Measurements from ENCODE around the gene ST6GALNAC3. TPM values are rescaled to one million over a fixed set of nuclear protein-coding genes. Genes with fewer than 3 reads are reported as not detected.

ST6GALNAC3 gene
- total RNA-seq, 2 donors from 2014 or later = 0.87 TPM; not detected in 1

DNA sequence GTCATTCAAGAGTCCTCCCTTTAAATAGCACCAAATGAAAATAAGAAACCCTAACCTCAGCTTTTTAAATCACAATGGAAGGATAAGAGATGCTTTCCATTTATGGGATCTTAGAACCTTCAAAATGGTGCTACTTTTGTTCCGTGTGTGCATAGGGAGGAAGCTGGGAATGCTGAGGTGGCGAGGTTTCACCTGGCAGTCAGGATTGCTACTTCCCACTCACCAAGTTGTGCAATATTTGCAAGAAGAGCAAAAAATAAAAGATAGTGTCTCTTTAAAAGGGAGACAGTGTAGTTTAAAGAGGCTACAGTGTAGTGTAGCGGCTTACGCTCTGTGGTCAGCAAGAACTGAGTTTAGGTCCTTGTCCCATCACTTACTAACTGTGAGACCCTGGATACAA is 400.4 kb downstream of the ST6GALNAC3 start:
- H3K9me3 ChIP-seq (ENCODE audit: control insufficient read depth, low read length, poor library complexity, severe bottlenecking) = no peaks in the 10 kb centered on the region
- H3K27ac Mint-ChIP-seq = no peak overlapping the region
- no peaks in the 10 kb centered on the region for H3K4me1 Mint-ChIP-seq
- no peak for DNase-seq
- no peak for ATAC-seq
- H3K27me3 Mint-ChIP-seq = no peaks in the 10 kb centered on the region
- no peaks in the 10 kb centered on the region for H3K36me3 Mint-ChIP-seq (ENCODE audit: low read depth)
- no peak overlapping the region for H3K4me3 Mint-ChIP-seq

DNA sequence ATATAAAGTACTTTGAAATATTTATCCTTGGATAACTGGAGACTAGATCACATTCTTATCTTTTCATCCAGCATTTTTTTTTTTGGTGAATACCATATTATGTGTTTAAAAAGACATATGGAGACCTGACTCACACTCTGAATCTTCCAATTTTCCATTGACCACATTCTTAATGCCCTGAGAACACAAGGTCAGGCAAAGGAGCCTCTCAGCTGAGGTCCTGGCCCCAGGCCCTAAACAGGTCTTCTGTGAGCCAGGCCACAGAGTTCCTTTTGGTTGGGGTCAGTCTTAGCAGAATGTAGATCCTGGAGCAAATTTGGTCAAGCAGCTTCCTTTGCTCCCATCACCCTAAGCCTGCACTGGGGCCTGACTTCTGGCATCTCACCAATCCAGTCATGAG is 402.6 kb downstream of the ST6GALNAC3 start:
- H3K9me3 ChIP-seq (ENCODE audit: control insufficient read depth, low read length, poor library complexity, severe bottlenecking) = no peaks in the 10 kb centered on the region
- Mint-ChIP-seq H3K27ac (no peak overlapping the region), H3K27me3 (no peaks in the 10 kb centered on the region), H3K4me1 (no peaks in the 10 kb centered on the region), H3K36me3 (ENCODE audit: low read depth) (no peaks in the 10 kb centered on the region), H3K4me3 (no peak overlapping the region)
- DNase-seq (no peak), ATAC-seq (no peak)

DNA sequence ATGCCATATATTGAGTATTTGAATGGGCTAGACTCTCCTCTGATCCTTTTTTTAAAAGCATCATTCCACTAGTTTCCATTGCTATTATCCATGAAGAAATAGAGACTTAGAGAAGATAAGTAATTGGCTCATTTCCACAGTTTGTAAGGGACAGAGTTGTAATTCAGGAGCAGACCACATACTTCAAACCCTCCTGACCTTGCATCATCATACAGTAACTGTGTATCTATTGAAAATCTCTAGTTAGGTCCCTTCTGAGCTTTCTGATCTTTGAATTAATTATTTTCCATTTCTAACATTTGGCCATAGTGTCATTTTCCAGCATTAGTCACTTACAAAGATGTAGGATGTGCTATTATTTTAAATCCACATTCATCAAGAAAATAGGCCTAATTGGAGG is 406.3 kb downstream of the ST6GALNAC3 start:
- H3K36me3 Mint-ChIP-seq (ENCODE audit: low read depth) = no peaks in the 10 kb centered on the region
- no peaks in the 10 kb centered on the region for H3K27me3 Mint-ChIP-seq
- no peak overlapping the region for H3K4me3 Mint-ChIP-seq
- ATAC-seq = no peak
- H3K9me3 ChIP-seq (ENCODE audit: control insufficient read depth, low read length, poor library complexity, severe bottlenecking) = no peaks in the 10 kb centered on the region
- no peak overlapping the region for H3K27ac Mint-ChIP-seq
- no peaks in the 10 kb centered on the region for H3K4me1 Mint-ChIP-seq
- no peak for DNase-seq

DNA sequence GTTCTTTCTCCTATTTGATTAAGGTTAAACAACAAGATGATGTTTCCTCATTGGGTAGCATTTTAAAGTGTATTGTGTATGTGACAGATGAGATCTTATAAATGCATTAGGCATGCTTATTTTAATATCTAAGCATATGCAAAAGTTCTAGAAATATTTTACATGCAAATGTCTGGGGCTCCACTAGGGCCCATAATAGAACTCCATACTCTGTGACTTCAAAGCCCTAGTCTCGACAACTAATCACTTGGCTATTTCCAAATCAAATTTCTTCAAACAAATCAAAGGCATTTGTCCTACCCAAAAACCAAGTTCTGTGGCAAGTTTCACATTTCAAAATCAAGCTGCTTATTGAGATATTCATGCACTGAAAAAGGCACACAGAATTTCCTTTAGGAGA is 407.1 kb downstream of the ST6GALNAC3 start:
- no peak for DNase-seq
- H3K27ac Mint-ChIP-seq = no peak overlapping the region
- no peak for ATAC-seq
- H3K4me3 Mint-ChIP-seq = no peak overlapping the region
- H3K4me1 Mint-ChIP-seq = no peaks in the 10 kb centered on the region
- no peaks in the 10 kb centered on the region for H3K9me3 ChIP-seq (ENCODE audit: control insufficient read depth, low read length, poor library complexity, severe bottlenecking)
- H3K27me3 Mint-ChIP-seq = no peaks in the 10 kb centered on the region
- no peaks in the 10 kb centered on the region for H3K36me3 Mint-ChIP-seq (ENCODE audit: low read depth)

DNA sequence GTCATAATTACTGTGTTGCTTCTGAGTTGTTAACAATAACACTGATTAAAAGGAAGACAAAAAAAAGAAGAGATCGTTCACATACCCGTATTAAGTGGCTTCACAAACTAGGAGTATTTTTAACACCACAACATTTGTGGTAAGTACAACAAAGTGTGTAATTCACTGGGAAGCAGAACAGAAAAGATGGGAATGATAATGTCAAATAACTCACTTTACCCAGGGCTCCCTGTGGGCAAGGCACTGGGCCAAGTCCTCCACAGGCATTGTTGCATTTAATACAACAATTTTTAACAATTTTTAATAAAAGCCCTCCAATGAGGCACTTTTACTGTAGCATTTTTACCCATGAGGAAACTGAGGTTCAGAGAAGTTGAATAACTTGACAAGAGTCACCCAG is 407.7 kb downstream of the ST6GALNAC3 start:
- DNase-seq = no peak
- Mint-ChIP-seq H3K27me3 (no peaks in the 10 kb centered on the region), H3K4me1 (no peaks in the 10 kb centered on the region), H3K36me3 (ENCODE audit: low read depth) (no peaks in the 10 kb centered on the region), H3K27ac (no peak overlapping the region), H3K4me3 (no peak overlapping the region)
- no peaks in the 10 kb centered on the region for H3K9me3 ChIP-seq (ENCODE audit: control insufficient read depth, low read length, poor library complexity, severe bottlenecking)
- ATAC-seq = no peak

DNA sequence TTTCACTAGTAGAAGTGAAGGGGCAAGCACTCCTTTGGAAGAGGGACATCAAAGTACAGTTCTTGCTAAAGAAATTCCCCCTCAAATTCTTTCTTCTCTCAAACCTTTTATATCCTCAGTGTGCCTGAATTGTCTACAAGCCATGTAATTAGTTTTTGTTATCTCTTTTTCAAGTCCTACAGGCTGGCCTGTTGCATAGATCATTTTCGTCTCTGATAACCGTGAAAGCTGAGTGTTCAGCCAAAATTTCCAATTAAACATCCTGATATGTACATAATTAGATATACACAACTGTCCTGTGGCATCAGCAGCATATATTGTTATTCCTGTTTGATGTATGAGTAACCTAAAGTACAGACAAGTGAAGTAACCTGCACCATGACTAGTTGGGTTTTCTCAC is 417.2 kb downstream of the ST6GALNAC3 start:
- no peaks in the 10 kb centered on the region for H3K27me3 Mint-ChIP-seq
- H3K4me3 Mint-ChIP-seq = no peak overlapping the region
- H3K27ac Mint-ChIP-seq = no peak overlapping the region
- no peaks in the 10 kb centered on the region for H3K36me3 Mint-ChIP-seq (ENCODE audit: low read depth)
- no peak for ATAC-seq
- no peak for DNase-seq
- H3K9me3 ChIP-seq (ENCODE audit: control insufficient read depth, low read length, poor library complexity, severe bottlenecking) = no peaks in the 10 kb centered on the region
- H3K4me1 Mint-ChIP-seq = peaks cover 2% of the 10 kb centered on the region

DNA sequence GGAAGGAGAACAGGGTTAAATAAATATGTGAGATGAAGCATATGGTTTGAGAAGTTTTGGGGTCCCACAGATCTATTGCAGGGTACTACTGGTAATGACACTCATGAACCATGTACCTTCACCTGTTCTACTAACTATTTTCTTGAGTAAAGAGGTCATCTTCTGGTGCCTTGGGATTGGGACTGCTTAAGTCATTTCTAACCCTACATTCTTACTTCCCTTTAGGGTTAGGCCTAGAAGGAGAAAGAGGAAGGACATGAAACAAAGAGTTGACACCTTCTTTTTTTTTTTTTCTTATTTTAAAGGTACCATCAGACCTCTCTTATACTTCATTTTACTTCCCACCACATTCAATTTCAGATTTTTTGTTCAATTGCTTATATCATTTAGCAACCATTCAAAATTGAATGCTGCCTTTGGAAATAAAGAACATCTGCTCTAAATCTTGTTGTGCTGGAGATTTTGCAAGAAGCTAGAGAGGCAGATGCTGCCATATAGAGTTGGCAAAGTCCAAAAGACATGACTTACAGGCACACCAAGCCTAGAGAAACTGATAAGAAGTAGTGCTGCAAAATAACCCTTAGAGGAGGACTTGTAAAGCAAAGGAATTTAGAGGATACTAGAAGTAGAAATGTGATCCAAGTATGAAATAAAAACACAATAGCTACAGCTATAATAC is 418.3 kb downstream of the ST6GALNAC3 start:
- ATAC-seq = no peak
- H3K9me3 ChIP-seq (ENCODE audit: control insufficient read depth, low read length, poor library complexity, severe bottlenecking) = no peaks in the 10 kb centered on the region
- Mint-ChIP-seq H3K27me3 (no peaks in the 10 kb centered on the region), H3K36me3 (ENCODE audit: low read depth) (no peaks in the 10 kb centered on the region), H3K4me1 (peaks cover 2% of the 10 kb centered on the region), H3K27ac (no peak overlapping the region), H3K4me3 (no peak overlapping the region)
- no peak for DNase-seq

DNA sequence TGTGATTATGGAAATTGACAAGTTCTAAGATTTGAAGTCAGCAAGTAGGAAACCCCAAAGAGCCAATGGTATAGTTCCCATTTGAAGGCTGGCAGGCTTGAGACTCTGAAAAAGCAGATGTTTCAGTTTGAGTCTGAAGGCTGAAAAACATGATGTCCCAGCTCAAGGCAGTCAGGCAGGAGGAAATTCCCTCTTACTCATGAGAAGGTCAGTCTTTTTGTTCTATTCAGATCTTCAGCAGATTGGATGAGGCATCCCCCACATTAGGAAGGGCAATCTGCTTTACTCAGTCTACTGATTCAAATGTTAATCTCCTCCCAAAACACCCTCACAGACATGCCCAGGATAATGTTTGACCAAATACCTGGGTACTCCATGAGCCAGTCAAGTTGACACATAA is 420.3 kb downstream of the ST6GALNAC3 start:
- Mint-ChIP-seq H3K4me3 (no peak overlapping the region), H3K4me1 (peaks cover 2% of the 10 kb centered on the region), H3K27me3 (no peaks in the 10 kb centered on the region), H3K36me3 (ENCODE audit: low read depth) (no peaks in the 10 kb centered on the region), H3K27ac (no peak overlapping the region)
- ATAC-seq = no peak
- no peaks in the 10 kb centered on the region for H3K9me3 ChIP-seq (ENCODE audit: control insufficient read depth, low read length, poor library complexity, severe bottlenecking)
- no peak for DNase-seq

DNA sequence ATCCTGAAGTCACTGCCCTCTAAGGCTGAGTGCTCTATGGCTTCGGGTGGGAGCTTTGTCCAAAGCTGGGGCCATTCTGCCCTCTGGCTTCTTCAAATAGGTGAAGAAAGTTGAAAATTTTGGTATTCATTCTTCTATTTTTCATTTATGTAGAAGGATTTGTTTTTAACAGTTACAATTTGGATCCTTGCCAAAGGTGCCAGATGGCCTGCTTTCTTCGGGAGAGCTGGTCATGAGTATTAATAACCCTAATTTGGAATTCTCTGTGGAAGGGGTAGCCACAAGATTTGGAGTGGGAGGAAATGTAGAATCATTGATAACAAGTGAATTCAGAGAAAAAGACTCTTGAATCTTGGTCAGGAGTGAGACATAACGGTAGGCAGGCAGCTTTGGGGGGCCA is 422.3 kb downstream of the ST6GALNAC3 start:
- no peak overlapping the region for H3K27ac Mint-ChIP-seq
- no peak for DNase-seq
- no peak overlapping the region for H3K4me3 Mint-ChIP-seq
- H3K9me3 ChIP-seq (ENCODE audit: control insufficient read depth, low read length, poor library complexity, severe bottlenecking) = no peaks in the 10 kb centered on the region
- no peaks in the 10 kb centered on the region for H3K27me3 Mint-ChIP-seq
- H3K36me3 Mint-ChIP-seq (ENCODE audit: low read depth) = no peaks in the 10 kb centered on the region
- H3K4me1 Mint-ChIP-seq = peaks cover 3% of the 10 kb centered on the region
- no peak for ATAC-seq

DNA sequence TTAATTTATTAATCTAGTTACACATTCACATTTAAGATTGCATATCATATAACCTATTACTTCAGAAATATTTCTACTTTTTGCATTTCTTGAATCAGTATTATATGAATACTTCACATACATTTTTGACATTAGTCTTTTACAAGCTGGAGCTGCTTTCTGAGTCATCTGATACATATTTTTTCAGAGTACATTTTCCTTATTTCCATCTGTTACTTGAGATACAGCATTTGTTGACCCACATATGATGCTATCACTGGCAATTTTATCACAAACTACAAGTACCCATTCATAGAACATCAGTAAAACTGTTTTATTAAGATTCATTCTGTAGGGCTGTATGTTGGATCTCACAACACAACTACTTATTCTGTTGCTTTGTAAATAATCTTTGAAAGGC is 425.6 kb downstream of the ST6GALNAC3 start:
- no peaks in the 10 kb centered on the region for H3K9me3 ChIP-seq (ENCODE audit: control insufficient read depth, low read length, poor library complexity, severe bottlenecking)
- H3K27ac Mint-ChIP-seq = no peak overlapping the region
- ATAC-seq = no peak
- H3K4me1 Mint-ChIP-seq = peaks cover 3% of the 10 kb centered on the region
- no peak overlapping the region for H3K4me3 Mint-ChIP-seq
- H3K36me3 Mint-ChIP-seq (ENCODE audit: low read depth) = no peaks in the 10 kb centered on the region
- no peak for DNase-seq
- H3K27me3 Mint-ChIP-seq = no peaks in the 10 kb centered on the region

DNA sequence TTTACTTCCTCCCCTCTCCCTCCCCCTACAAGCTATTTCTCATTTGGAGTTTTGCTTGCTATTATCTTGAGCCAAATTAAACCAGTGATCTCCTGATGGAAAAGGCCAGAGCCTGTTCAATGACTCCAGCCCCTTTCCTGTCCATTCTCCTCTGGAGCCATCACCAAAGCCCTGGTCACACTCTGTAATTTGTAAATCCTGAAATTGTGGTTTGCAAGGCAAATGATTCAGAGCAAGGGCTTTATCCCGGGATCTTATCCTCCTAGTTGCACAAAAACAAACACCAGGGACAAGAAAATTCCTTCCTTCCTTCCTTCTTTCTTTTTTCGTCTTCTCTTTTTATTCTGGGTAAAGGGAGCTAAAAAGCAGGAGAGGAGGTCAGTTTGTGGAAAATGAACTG is 426.6 kb downstream of the ST6GALNAC3 start:
- DNase-seq (no peak), ATAC-seq (no peak)
- H3K9me3 ChIP-seq (ENCODE audit: control insufficient read depth, low read length, poor library complexity, severe bottlenecking) = no peaks in the 10 kb centered on the region
- Mint-ChIP-seq H3K4me1 (peaks cover 3% of the 10 kb centered on the region), H3K27ac (no peak overlapping the region), H3K36me3 (ENCODE audit: low read depth) (no peaks in the 10 kb centered on the region), H3K27me3 (peaks cover 3% of the 10 kb centered on the region), H3K4me3 (no peak overlapping the region)

DNA sequence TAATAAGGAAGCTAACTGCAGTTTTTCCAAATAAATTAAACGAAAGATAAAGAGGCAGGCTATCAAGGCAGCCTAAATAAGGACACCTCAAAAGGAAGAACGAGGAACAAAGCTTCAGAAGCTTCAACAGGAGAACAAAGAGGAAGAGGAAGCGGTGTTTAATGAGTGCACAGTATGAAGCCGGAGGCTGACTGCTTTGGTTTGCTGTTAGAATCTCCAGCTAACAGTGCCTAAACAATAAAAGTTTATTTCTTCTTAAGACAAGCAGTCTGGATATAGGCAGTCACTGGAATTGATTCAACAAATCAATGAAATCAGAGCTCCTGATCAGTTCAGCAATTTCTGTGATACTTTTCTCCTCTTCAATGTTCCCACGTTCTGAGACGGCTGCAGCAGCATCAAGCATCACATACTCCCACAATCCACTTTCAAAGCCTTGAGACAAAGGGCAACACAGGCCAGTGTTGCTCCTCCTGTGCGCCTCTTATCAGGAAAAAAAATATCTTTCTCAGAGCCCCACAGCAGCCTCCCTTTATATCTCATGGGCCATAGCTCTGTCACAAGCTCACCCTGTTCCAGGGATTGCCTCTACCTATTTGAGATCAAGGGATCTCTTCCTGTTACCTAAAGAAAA is 427.2 kb downstream of the ST6GALNAC3 start:
- H3K4me1 Mint-ChIP-seq = peaks cover 3% of the 10 kb centered on the region
- DNase-seq = no peak
- H3K27me3 Mint-ChIP-seq = peaks cover 8% of the 10 kb centered on the region
- no peaks in the 10 kb centered on the region for H3K9me3 ChIP-seq (ENCODE audit: control insufficient read depth, low read length, poor library complexity, severe bottlenecking)
- no peak overlapping the region for H3K27ac Mint-ChIP-seq
- H3K4me3 Mint-ChIP-seq = no peak overlapping the region
- H3K36me3 Mint-ChIP-seq (ENCODE audit: low read depth) = no peaks in the 10 kb centered on the region
- ATAC-seq = no peak

DNA sequence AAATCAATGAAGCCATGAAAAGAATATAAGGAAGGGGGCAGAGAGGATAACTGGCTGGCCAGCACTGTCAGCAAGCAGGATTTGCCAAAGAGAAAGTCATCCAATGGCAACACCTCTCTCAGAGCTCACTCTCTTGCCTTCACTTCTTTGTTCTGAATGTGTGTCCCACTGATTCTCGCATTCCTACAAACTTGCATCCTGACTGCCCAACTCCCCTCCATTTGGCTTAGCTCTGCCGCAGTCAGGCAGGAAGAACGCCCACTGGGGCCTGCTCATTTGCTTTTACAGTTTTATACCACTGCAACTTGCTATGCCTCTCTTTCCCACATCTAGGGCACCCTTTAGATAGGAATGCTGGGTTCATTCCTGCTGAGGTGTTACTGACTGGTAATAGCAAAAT is 428.6 kb downstream of the ST6GALNAC3 start:
- no peak for ATAC-seq

DNA sequence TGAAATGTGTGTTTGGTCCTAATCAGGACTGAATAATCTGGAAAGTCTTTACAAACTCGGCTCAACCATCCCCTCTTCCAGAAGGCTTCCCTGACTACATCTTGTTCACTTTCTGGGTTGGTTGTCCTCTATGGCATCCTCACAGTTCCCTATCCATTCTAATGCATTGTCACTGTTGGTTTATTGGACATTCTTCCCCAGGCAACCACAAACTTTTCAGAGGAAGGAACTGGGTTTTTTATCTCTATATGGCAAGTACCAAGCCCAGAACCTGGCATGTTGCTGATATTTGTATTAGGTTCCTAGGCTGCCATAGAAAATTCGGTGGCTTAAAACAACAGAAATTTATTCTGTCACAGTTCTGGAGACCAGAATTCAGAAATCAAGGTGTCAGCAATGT is 429.2 kb downstream of the ST6GALNAC3 start:
- Mint-ChIP-seq H3K36me3 (ENCODE audit: low read depth) (no peaks in the 10 kb centered on the region), H3K4me3 (no peak overlapping the region), H3K4me1 (peaks cover 3% of the 10 kb centered on the region), H3K27ac (no peak overlapping the region), H3K27me3 (peaks cover 12% of the 10 kb centered on the region)
- no peak for ATAC-seq
- no peaks in the 10 kb centered on the region for H3K9me3 ChIP-seq (ENCODE audit: control insufficient read depth, low read length, poor library complexity, severe bottlenecking)
- no peak for DNase-seq

More for the DNA sequence above, 428.6 kb downstream of the ST6GALNAC3 start:
- peaks cover 10% of the 10 kb centered on the region for H3K27me3 Mint-ChIP-seq
- no peaks in the 10 kb centered on the region for H3K36me3 Mint-ChIP-seq (ENCODE audit: low read depth)
- no peak overlapping the region for H3K27ac Mint-ChIP-seq
- peaks cover 3% of the 10 kb centered on the region for H3K4me1 Mint-ChIP-seq
- no peaks in the 10 kb centered on the region for H3K9me3 ChIP-seq (ENCODE audit: control insufficient read depth, low read length, poor library complexity, severe bottlenecking)
- DNase-seq = no peak
- H3K4me3 Mint-ChIP-seq = no peak overlapping the region

All from T-helper 17 cell (primary cell).